HK-2 (cell line): ENCODE data around the gene S1PR1.
A peak's percentile ranks its signal among the peaks of the same experiment; 100 is the strongest.

ENCODE experiments used
- DNase-seq: peaks from one replicate; pipeline ENCODE4 v3.0.0-alpha.2; 2018; ENCODE audit not compliant: unreplicated experiment

Gene S1PR1

GRCh38 chr1:101280049-101280592 is 43.3 kb downstream of the S1PR1 start:
- DNase-seq = no peak

- DNase-seq = no peak
These were observed 44.3 kb downstream of the S1PR1 start for GRCh38 chr1:101280942-101281654.

- no peak for DNase-seq
These were observed 44.9 kb downstream of the S1PR1 start for GRCh38 chr1:101281751-101282150.

- DNase-seq = no peak
These were observed 45.7 kb downstream of the S1PR1 start for GRCh38 chr1:101282314-101283038.

- no peak for DNase-seq
These were observed 46.6 kb downstream of the S1PR1 start for GRCh38 chr1:101283443-101283842.

- DNase-seq = no peak
These were observed 47.2 kb downstream of the S1PR1 start for GRCh38 chr1:101284021-101284420.

- no peak for DNase-seq
These were observed 47.9 kb downstream of the S1PR1 start for GRCh38 chr1:101284622-101285218.

- no peak for DNase-seq
These were observed 49.2 kb downstream of the S1PR1 start for GRCh38 chr1:101285922-101286570.

- peak; percentile 50 for DNase-seq
These were observed 51.7 kb downstream of the S1PR1 start for GRCh38 chr1:101288491-101288944.

GRCh38 chr1:101290119-101290921 is 53.5 kb downstream of the S1PR1 start:
- DNase-seq = no peak
